ENCODE results near the gene SEC22A.

Gene SEC22A

DNA sequence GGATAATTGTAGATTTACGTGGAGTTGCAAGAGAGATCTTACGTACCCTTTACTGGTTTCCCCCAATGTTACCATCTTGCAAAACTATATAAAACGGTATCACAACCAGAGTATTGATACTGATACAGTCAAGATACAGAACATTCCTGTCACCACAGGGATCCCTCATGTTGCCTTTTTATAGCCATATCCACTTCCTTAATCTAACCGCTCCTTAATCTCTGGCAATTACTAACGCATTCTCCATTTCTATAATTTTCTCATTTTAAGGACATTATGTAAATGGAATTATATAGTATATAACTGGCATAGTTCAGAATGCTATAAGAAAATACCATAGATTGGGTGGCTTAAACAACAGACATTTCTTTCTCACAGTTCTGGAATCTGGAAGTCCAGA is 61.1 kb downstream of the SEC22A start:
- Histone ChIP-seq H3K27me3 (ENCODE audit: insufficient read depth, poor library complexity, severe bottlenecking) (no peaks in the 10 kb centered on the region), H3K27ac (ENCODE audit: poor library complexity, severe bottlenecking) (no peak overlapping the region), H3K9me3 (ENCODE audit: severe bottlenecking) (no peaks in the 10 kb centered on the region), H3K36me3 (ENCODE audit: low read depth) (peaks cover 41% of the 10 kb centered on the region), H3K4me3 (ENCODE audit: severe bottlenecking) (no peak overlapping the region), H3K4me1 (ENCODE audit: insufficient read depth, poor library complexity, severe bottlenecking) (peaks cover 5% of the 10 kb centered on the region)
- no peak for ATAC-seq (ENCODE audit: low read depth)
- TF ChIP-seq, protein P1, sequence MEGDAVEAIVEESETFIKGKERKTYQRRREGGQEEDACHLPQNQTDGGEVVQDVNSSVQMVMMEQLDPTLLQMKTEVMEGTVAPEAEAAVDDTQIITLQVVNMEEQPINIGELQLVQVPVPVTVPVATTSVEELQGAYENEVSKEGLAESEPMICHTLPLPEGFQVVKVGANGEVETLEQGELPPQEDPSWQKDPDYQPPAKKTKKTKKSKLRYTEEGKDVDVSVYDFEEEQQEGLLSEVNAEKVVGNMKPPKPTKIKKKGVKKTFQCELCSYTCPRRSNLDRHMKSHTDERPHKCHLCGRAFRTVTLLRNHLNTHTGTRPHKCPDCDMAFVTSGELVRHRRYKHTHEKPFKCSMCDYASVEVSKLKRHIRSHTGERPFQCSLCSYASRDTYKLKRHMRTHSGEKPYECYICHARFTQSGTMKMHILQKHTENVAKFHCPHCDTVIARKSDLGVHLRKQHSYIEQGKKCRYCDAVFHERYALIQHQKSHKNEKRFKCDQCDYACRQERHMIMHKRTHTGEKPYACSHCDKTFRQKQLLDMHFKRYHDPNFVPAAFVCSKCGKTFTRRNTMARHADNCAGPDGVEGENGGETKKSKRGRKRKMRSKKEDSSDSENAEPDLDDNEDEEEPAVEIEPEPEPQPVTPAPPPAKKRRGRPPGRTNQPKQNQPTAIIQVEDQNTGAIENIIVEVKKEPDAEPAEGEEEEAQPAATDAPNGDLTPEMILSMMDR (IDR thresholded peaks at IDR 0.05; ENCODE audit: poor library complexity, severe bottlenecking), result no peak
- DNase-seq (ENCODE audit: low spot score), result no peak

GRCh38 chr3:123263941-123264340 is 62.2 kb downstream of the SEC22A start:
- Histone ChIP-seq H3K4me1 (ENCODE audit: insufficient read depth, poor library complexity, severe bottlenecking) (peaks cover 5% of the 10 kb centered on the region), H3K27ac (ENCODE audit: poor library complexity, severe bottlenecking) (no peak overlapping the region), H3K9me3 (ENCODE audit: severe bottlenecking) (no peaks in the 10 kb centered on the region), H3K27me3 (ENCODE audit: insufficient read depth, poor library complexity, severe bottlenecking) (no peaks in the 10 kb centered on the region), H3K4me3 (ENCODE audit: severe bottlenecking) (no peak overlapping the region), H3K36me3 (ENCODE audit: low read depth) (peaks cover 41% of the 10 kb centered on the region)
- TF ChIP-seq, protein P1 (IDR thresholded peaks at IDR 0.05; ENCODE audit: poor library complexity, severe bottlenecking), result no peak
- ATAC-seq (ENCODE audit: low read depth) (no peak), DNase-seq (ENCODE audit: low spot score) (no peak)

- Histone ChIP-seq H3K4me3 (ENCODE audit: severe bottlenecking) (no peak overlapping the region), H3K36me3 (ENCODE audit: low read depth) (peaks cover 20% of the 10 kb centered on the region), H3K27me3 (ENCODE audit: insufficient read depth, poor library complexity, severe bottlenecking) (no peaks in the 10 kb centered on the region), H3K9me3 (ENCODE audit: severe bottlenecking) (no peaks in the 10 kb centered on the region), H3K27ac (ENCODE audit: poor library complexity, severe bottlenecking) (no peak overlapping the region), H3K4me1 (ENCODE audit: insufficient read depth, poor library complexity, severe bottlenecking) (peaks cover 2% of the 10 kb centered on the region)
- no peak for ATAC-seq (ENCODE audit: low read depth)
- TF ChIP-seq, protein P1 (IDR thresholded peaks at IDR 0.05; ENCODE audit: poor library complexity, severe bottlenecking), result no peak
- no peak for DNase-seq (ENCODE audit: low spot score)
Observed at GRCh38 chr3:123267821-123268220, 66.1 kb downstream of the SEC22A start.

DNA sequence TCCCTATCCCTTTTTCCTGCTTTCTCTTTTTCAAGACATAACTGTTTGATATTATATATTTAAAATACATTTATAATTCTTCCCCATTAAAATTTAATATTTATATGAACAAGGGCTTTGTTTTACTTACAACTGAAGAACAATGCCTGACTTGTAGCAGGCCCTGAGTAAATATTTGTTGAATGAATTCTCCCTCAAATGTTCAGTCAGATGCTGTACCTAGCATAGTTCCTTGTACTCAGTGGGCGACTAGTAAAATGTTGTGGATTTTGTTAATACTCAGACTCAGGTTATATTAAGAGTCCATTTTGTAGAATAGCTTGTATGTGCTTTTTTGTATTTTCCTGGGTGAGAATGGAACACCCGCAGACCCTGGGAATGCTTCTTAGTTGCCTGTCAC is 69.1 kb downstream of the SEC22A start:
- ATAC-seq (ENCODE audit: low read depth) (no peak), DNase-seq (ENCODE audit: low spot score) (no peak)
- peaks cover 13% of the 10 kb centered on the region for H3K4me1 ChIP-seq (ENCODE audit: insufficient read depth, poor library complexity, severe bottlenecking)

DNA sequence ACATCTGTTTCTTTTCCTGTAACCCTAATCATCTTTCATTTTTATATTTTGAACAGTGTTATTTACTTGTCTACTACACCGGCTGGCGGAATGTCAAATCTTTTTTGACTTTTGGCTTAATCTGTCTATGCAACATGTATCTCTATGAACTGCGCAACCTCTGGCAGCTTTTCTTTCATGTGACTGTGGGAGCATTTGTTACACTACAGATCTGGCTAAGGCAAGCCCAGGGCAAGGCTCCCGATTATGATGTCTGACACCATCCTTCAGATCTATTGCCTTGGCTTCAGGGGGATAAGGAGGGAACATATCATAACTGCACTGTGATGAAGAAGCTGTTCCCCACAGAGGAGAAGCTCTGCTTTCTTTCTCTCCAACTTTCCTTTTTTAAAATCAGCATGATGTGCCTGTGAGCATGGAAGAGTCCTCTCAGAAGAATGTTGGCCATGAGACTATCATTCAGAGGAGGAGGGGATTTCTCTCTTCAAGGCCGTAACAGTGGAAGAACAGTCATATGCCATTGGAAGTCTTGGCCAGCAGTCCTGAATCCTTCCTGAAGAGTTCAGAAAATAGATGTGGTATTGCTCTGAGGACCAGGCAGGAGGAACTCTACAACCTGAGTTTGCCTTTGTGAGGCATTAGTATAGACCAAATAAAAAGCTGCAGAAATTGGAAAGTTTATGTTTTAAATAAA is 69.9 kb downstream of the SEC22A start:
- ATAC-seq (ENCODE audit: low read depth) (no peak), DNase-seq (ENCODE audit: low spot score) (no peak)
- Histone ChIP-seq H3K9me3 (ENCODE audit: severe bottlenecking) (no peaks in the 10 kb centered on the region), H3K4me1 (ENCODE audit: insufficient read depth, poor library complexity, severe bottlenecking) (peaks cover 13% of the 10 kb centered on the region), H3K27ac (ENCODE audit: poor library complexity, severe bottlenecking) (no peak overlapping the region), H3K36me3 (ENCODE audit: low read depth) (peaks cover 8% of the 10 kb centered on the region), H3K27me3 (ENCODE audit: insufficient read depth, poor library complexity, severe bottlenecking) (no peaks in the 10 kb centered on the region), H3K4me3 (ENCODE audit: severe bottlenecking) (no peak overlapping the region)
- TF ChIP-seq, protein P1 (IDR thresholded peaks at IDR 0.05; ENCODE audit: poor library complexity, severe bottlenecking), result no peak

More for the DNA sequence above, 69.1 kb downstream of the SEC22A start:
- Histone ChIP-seq H3K27me3 (ENCODE audit: insufficient read depth, poor library complexity, severe bottlenecking) (no peaks in the 10 kb centered on the region), H3K36me3 (ENCODE audit: low read depth) (peaks cover 11% of the 10 kb centered on the region), H3K4me3 (ENCODE audit: severe bottlenecking) (no peak overlapping the region), H3K9me3 (ENCODE audit: severe bottlenecking) (no peaks in the 10 kb centered on the region), H3K27ac (ENCODE audit: poor library complexity, severe bottlenecking) (no peak overlapping the region)
- TF ChIP-seq, protein P1 (IDR thresholded peaks at IDR 0.05; ENCODE audit: poor library complexity, severe bottlenecking), result no peak
